H9 (cell line): ENCODE results near the gene TEX28. TPM values are rescaled to one million over a fixed set of nuclear protein-coding genes. Genes with fewer than 3 reads are reported as not detected.

Experiments used
- DNase-seq: peaks from one replicate; pipeline ENCODE4 v3.0.0-alpha.2; 2017
- H2AFZ ChIP-seq: one replicate; pipeline ENCODE4 v1.6.1; 2013; ENCODE audit warnings: mild to moderate bottlenecking, low read length, control low read depth, moderate library complexity
- H2AK5ac ChIP-seq: 2 replicates; pipeline ENCODE4 v1.6.1; 2013; ENCODE audit warnings: low read length, control low read depth, mixed read lengths; ENCODE audit not compliant: insufficient read length
- H2BK120ac ChIP-seq: one replicate; pipeline ENCODE4 v1.6.1; 2013; ENCODE audit warnings: low read depth, mild to moderate bottlenecking, low read length, control low read depth, inconsistent platforms; ENCODE audit not compliant: poor library complexity, severe bottlenecking
- H2BK12ac ChIP-seq: 2 replicates; pipeline ENCODE4 v1.6.1; 2013; ENCODE audit warnings: low read length, control low read depth, mixed read lengths, low read depth; ENCODE audit not compliant: insufficient read length
- H2BK15ac ChIP-seq: 2 replicates; pipeline ENCODE4 v1.6.1; 2013; ENCODE audit warnings: low read depth, low read length, control low read depth
- H2BK20ac ChIP-seq: one replicate; pipeline ENCODE4 v1.6.1; 2013; ENCODE audit warnings: low read depth, mild to moderate bottlenecking, low read length, control low read depth, inconsistent platforms; ENCODE audit not compliant: poor library complexity, severe bottlenecking
- H2BK5ac ChIP-seq: 2 replicates; pipeline ENCODE4 v1.6.1; 2013; ENCODE audit warnings: low read length, control low read depth, mixed read lengths; ENCODE audit not compliant: insufficient read length
- H3K14ac ChIP-seq: 2 replicates; pipeline ENCODE4 v1.6.1; 2013; ENCODE audit warnings: low read length, control low read depth; ENCODE audit not compliant: insufficient read depth
- H3K18ac ChIP-seq: 2 replicates; pipeline ENCODE4 v1.6.1; 2013; ENCODE audit warnings: low read depth, mild to moderate bottlenecking, mixed read lengths, low read length, control low read depth; ENCODE audit not compliant: insufficient read length
- H3K23ac ChIP-seq: 2 replicates; pipeline ENCODE4 v1.6.1; 2013; ENCODE audit warnings: low read length, control low read depth, mixed read lengths, low read depth; ENCODE audit not compliant: insufficient read length
- H3K23me2 ChIP-seq: 2 replicates; pipeline ENCODE4 v1.6.1; 2013; ENCODE audit warnings: low read depth, mild to moderate bottlenecking, mixed read lengths, low read length, control low read depth; ENCODE audit not compliant: insufficient read length, poor library complexity, severe bottlenecking
- H3K27ac ChIP-seq: 2 replicates; pipeline ENCODE4 v1.5.1; 2013; ENCODE audit warnings: low read length, control low read depth, mixed read lengths, low read depth; ENCODE audit not compliant: insufficient read length
- H3K27me3 ChIP-seq: 2 replicates; pipeline ENCODE4 v1.6.1; 2013; ENCODE audit warnings: low read length, control low read depth, inconsistent platforms; ENCODE audit not compliant: insufficient read depth
- H3K4ac ChIP-seq: 2 replicates; pipeline ENCODE4 v1.6.1; 2013; ENCODE audit warnings: low read depth, mild to moderate bottlenecking, control low read depth, inconsistent platforms, low read length, moderate library complexity
- H3K4me1 ChIP-seq: 2 replicates; pipeline ENCODE4 v1.6.1; 2013; ENCODE audit warnings: low read length, control low read depth, inconsistent platforms; ENCODE audit not compliant: insufficient read depth
- H3K4me2 ChIP-seq: 2 replicates; pipeline ENCODE4 v1.6.1; 2013; ENCODE audit warnings: low read length, control low read depth, mixed read lengths; ENCODE audit not compliant: insufficient read length, insufficient read depth
- H3K56ac ChIP-seq: 2 replicates; pipeline ENCODE4 v1.6.1; 2013; ENCODE audit warnings: low read depth, mild to moderate bottlenecking, mixed read lengths, low read length, control low read depth; ENCODE audit not compliant: insufficient read length
- H3K79me1 ChIP-seq: 2 replicates; pipeline ENCODE4 v1.6.1; 2013; ENCODE audit warnings: low read depth, mild to moderate bottlenecking, moderate library complexity, low read length, control low read depth, inconsistent platforms; ENCODE audit not compliant: insufficient read depth, poor library complexity, severe bottlenecking
- H3K79me2 ChIP-seq: 2 replicates; pipeline ENCODE4 v1.6.1; 2013; ENCODE audit warnings: low read length, control low read depth, inconsistent platforms; ENCODE audit not compliant: insufficient read depth
- H3K9ac ChIP-seq: 2 replicates; pipeline ENCODE4 v1.6.1; 2013; ENCODE audit warnings: low read length, control low read depth, mixed read lengths; ENCODE audit not compliant: insufficient read length; ENCODE audit errors: extremely low read depth
- H3K9me3 ChIP-seq: one replicate; pipeline ENCODE4 v1.6.1; 2013; ENCODE audit warnings: low read depth, low read length, inconsistent platforms; ENCODE audit not compliant: control insufficient read depth
- H3T11ph ChIP-seq: one replicate; pipeline ENCODE4 v1.6.1; 2013; ENCODE audit warnings: mild to moderate bottlenecking, low read length, control low read depth, inconsistent platforms
- H4K20me1 ChIP-seq: one replicate; pipeline ENCODE4 v1.6.1; 2013; ENCODE audit not compliant: control insufficient read depth, insufficient read length, insufficient read depth
- H4K5ac ChIP-seq: 2 replicates; pipeline ENCODE4 v1.6.1; 2013; ENCODE audit warnings: low read depth, mild to moderate bottlenecking, mixed read lengths, low read length, control low read depth; ENCODE audit not compliant: insufficient read length
- H4K8ac ChIP-seq: replicated peaks from 2 replicates; pipeline ENCODE4 v1.6.1; 2013; ENCODE audit warnings: low read length, control low read depth, mixed read lengths, low read depth; ENCODE audit not compliant: insufficient read length
- H4K91ac ChIP-seq: 2 replicates; pipeline ENCODE4 v1.6.1; 2013; ENCODE audit warnings: low read depth, mild to moderate bottlenecking, moderate library complexity, mixed read lengths, low read length, control low read depth; ENCODE audit not compliant: insufficient read length
- H3K27ac Mint-ChIP-seq, 3 experiments: 2 replicates in 2 of 3; 3 replicates in 1 of 3; pipeline ENCODE4 v1.8.0; 2020 to 2021; ENCODE audit warnings: mixed read lengths in 3 of 3, mild to moderate bottlenecking in 1 of 3, moderate library complexity in 1 of 3
- H3K27me3 Mint-ChIP-seq: 2 replicates; pipeline ENCODE4 v1.8.0; 2021; ENCODE audit warnings: low read depth, mild to moderate bottlenecking, moderate library complexity, mixed read lengths
- H3K36me3 Mint-ChIP-seq, 3 experiments: 2 replicates in 2 of 3; 3 replicates in 1 of 3; pipeline ENCODE4 v1.8.0; 2020 to 2021; ENCODE audit warnings: low read depth in 3 of 3, mixed read lengths in 3 of 3; ENCODE audit not compliant: insufficient read depth in 1 of 3
- H3K4me1 Mint-ChIP-seq, 2 experiments: 2 replicates each; pipeline ENCODE4 v1.8.0; 2020; ENCODE audit warnings: mixed read lengths in 2 of 2
- H3K4me3 Mint-ChIP-seq, 2 experiments: 2 replicates in 1 of 2; 3 replicates in 1 of 2; pipeline ENCODE4 v1.8.0; 2020 to 2021; ENCODE audit warnings: mild to moderate bottlenecking in 2 of 2, mixed read lengths in 2 of 2, moderate library complexity in 1 of 2
- H3K9me3 Mint-ChIP-seq, 2 experiments: 2 replicates in 1 of 2; 3 replicates in 1 of 2; pipeline ENCODE4 v1.8.0; 2020; ENCODE audit warnings: mild to moderate bottlenecking in 2 of 2, mixed read lengths in 2 of 2, moderate library complexity in 1 of 2
- CTCF ChIP-seq: fragments of 200-600 bp; sonication (generic); conservative IDR thresholded peaks from 3 replicates; pipeline ENCODE4 v1.8.0; 2021; ENCODE audit warnings: antibody characterized with exemption, mild to moderate bottlenecking
- WGBS: extraction: QIAGEN DNeasy Blood & Tissue Kit; methylation state at CpG from one replicate; pipeline ENCODE4 v1.1.7; 2013; ENCODE audit warnings: missing lambda C conversion rate, low lambda C conversion rate, mixed read lengths; ENCODE audit not compliant: insufficient read length; ENCODE audit errors: extremely low coverage; 5-methylcytosine and 5-hydroxymethylcytosine counted together
- total RNA-seq: library from RNA; stranded (reverse); gene quantifications from 2 replicates; pipeline ENCODE4 v1.2.1, GENCODE V29; 2021

Gene TEX28
- total RNA-seq, 1 experiment from 2014 or later = not detected

- Histone ChIP-seq H3K9ac (no peak overlapping the region), H3K4me1 (no peaks in the 10 kb centered on the region), H3T11ph (no peak overlapping the region), H3K79me1 (no peaks in the 10 kb centered on the region), H3K79me2 (no peaks in the 10 kb centered on the region), H2BK5ac (no peak overlapping the region), H4K8ac (no peak overlapping the region), H3K4ac (no peak overlapping the region), H2BK12ac (no peak overlapping the region), H2BK120ac (no peak overlapping the region), H2AK5ac (no peak overlapping the region), H3K23me2 (no peaks in the 10 kb centered on the region), H4K5ac (no peak overlapping the region), H2BK15ac (no peak overlapping the region), H3K27ac (no peak overlapping the region), H2AFZ (no peak overlapping the region), H4K91ac (no peak overlapping the region), H3K14ac (no peak overlapping the region), H3K56ac (no peak overlapping the region), H3K23ac (no peak overlapping the region), H4K20me1 (no peaks in the 10 kb centered on the region), H3K9me3 (peaks cover 35% of the 10 kb centered on the region), H2BK20ac (no peak overlapping the region), H3K27me3 (no peaks in the 10 kb centered on the region), H3K4me2 (no peak overlapping the region), H3K18ac (no peak overlapping the region)
- TF ChIP-seq CTCF = no peak
- WGBS = no CpG with 5 or more reads among the region's 10 CpGs
- H3K27me3 Mint-ChIP-seq = peaks cover 43% of the 10 kb centered on the region
- H3K4me3 Mint-ChIP-seq = no peak overlapping the region
- H3K4me1 Mint-ChIP-seq = peaks cover 0 to 3% of the 10 kb centered on the region in 2 experiments; a peak in 1 of 4 replicates
- no peaks in the 10 kb centered on the region for H3K36me3 Mint-ChIP-seq
- peaks cover 80 to 88% of the 10 kb centered on the region in 2 experiments for H3K9me3 Mint-ChIP-seq
- H3K27ac Mint-ChIP-seq = no peak overlapping the region
- no peak for DNase-seq
Observed at GRCh38 chrX:154322890-154323289, 28.0 kb upstream of the TEX28 start.
